ENCODE results near the gene NTSR1.

The NTSR1 gene

DNA sequence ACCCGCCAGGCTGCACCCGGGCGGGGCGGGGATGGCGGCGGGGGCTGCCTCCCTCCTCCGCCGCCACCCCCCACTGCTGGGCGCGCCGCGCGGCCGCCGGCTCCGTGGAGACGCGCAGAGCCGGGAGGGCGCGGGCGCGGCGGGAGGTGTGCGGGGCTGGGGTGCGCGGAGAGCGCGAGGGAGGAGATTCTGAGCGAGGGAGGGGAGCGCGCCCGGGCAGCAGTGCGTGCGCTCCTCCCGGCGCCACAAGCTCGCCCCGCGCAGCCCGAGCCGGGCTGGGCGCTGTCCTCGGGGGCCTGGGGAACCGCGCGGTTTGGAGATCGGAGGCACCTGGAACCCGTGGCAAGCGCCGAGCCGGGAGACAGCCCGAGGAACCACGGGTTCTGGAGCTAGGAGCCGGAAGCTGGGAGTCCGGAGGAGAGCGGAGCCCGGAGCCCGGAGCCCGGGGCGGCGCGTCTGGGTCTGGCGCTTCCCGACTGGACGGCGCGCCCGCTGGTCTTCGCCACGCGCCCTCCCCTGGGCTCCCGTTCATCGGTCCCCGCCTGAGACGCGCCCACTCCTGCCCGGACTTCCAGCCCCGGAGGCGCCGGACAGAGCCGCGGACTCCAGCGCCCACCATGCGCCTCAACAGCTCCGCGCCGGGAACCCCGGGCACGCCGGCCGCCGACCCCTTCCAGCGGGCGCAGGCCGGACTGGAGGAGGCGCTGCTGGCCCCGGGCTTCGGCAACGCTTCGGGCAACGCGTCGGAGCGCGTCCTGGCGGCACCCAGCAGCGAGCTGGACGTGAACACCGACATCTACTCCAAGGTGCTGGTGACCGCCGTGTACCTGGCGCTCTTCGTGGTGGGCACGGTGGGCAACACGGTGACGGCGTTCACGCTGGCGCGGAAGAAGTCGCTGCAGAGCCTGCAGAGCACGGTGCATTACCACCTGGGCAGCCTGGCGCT lies at the start of gene NTSR1:
Gene NTSR1 (plus strand): TSS at position 246 of the 946 bp plus-strand sequence. CDS start 372 bp downstream, at position 618.
- no peak for DNase-seq (ENCODE audit: low read depth)

DNA sequence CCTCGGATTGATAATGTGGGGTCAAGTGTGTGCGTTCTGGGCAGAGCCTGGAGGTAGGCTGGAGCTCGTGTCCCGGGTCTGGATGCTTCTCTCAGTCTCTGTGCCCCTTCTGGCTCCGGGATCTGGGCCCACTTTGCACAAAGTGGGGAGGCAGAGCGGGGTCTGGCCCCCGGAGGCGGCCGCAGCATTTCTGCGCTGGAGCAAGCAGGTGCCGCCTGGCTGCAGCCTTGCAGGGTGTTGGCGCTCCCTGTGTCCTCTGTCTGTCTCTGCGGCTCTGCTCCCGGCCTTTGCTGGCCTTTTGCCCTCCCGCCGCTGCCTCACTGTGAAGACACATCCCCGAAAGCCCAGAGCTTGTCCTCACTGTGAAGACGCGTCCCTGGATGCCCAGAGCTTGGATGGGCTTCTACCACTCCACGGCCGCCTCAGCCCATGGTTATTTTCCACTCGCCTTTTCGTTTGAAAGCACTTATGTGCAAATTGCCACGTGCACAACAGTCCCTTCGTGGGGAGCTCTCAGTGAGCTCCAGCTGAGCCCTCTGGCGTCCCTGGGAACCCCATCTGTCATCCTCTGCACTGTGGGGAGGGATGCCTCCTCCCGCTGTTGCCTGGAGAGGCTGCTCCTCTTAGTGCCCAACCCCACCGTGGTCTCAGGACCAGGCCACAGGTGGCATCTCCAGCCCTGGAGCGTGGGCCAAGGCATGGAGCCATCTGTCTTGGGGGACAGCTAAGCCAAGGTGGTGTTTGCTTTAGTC lies 49.0 kb upstream of the NTSR1 start:
- no peak for DNase-seq (ENCODE audit: low read depth)

DNA sequence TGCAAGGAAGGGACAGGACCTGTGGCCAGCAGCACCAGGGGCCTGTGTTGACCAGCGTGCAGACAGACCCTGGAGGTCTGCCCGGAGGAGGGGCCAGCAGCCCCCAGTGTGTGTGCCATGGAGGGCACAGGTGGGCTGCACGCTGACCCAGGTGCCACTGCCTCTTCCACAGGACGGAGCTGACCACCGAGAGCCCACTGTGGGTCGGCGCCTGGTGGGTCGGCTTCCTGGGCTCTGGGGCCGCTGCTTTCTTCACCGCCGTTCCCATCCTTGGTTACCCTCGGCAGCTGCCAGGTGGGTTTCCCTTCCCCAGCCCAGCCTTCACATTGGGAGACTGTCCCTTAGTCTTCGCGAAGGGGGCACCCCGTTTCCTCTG lies 48.4 kb upstream of the NTSR1 start:
- DNase-seq (ENCODE audit: low read depth) = no peak

DNA sequence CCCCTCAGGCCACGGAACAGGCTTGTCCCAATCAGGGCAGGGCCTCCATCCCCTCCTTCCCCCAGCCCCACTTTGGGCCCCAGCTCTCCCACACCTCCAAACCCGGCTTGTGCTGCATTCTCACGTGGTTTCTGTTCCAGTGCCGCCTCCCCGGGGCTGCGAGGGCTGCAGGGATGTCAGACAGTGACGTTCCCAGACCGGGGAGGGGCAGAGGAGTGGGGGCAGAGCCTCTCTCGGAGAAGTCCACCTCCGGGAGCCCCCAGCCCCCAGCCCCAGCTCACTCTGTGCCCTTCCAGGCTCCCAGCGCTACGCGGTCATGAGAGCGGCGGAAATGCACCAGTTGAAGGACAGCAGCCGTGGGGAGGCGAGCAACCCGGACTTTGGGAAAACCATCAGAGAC lies 47.9 kb upstream of the NTSR1 start:
- no peak for DNase-seq (ENCODE audit: low read depth)

DNA sequence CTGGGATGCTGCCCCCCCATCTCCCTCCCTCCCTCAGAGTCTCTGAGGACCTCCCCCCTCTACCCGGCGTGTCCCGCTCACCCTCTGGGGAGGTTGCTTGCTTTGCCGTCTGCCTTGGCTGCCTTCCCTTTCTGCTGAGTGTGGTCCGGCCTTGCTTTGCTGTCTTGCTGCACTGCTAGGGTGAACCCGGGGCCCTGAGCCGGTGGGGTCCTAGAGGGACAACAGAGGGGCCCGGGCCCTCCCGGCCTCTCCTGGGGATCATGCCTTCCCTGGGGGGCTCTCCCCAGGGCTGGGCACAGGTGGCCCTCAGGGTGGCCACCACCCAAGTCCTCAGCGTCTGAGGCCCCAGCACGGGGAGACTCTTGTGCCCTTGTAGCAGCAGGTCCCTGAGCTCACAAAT lies 47.0 kb upstream of the NTSR1 start:
- no peak for DNase-seq (ENCODE audit: low read depth)

DNA sequence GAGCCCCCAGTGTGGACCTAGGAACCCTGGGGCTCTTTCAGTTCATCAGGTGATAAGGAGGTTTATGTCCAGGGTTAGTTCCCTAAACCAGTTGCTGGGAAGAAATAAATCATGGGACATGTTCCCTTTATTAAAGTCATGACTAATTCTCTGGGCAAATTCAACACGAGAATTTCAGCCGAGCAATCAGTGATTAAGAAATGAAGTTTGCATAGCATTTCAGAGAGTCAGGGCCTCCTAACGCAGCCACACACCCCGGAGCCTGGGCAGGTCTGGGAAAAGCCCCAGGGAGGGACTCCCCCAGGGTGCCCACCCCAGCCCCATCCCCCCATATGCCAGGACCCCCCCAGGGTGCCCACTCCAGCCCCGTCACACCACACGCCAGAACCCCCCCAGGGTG lies 46.2 kb upstream of the NTSR1 start:
- DNase-seq (ENCODE audit: low read depth) = peak; percentile 90

DNA sequence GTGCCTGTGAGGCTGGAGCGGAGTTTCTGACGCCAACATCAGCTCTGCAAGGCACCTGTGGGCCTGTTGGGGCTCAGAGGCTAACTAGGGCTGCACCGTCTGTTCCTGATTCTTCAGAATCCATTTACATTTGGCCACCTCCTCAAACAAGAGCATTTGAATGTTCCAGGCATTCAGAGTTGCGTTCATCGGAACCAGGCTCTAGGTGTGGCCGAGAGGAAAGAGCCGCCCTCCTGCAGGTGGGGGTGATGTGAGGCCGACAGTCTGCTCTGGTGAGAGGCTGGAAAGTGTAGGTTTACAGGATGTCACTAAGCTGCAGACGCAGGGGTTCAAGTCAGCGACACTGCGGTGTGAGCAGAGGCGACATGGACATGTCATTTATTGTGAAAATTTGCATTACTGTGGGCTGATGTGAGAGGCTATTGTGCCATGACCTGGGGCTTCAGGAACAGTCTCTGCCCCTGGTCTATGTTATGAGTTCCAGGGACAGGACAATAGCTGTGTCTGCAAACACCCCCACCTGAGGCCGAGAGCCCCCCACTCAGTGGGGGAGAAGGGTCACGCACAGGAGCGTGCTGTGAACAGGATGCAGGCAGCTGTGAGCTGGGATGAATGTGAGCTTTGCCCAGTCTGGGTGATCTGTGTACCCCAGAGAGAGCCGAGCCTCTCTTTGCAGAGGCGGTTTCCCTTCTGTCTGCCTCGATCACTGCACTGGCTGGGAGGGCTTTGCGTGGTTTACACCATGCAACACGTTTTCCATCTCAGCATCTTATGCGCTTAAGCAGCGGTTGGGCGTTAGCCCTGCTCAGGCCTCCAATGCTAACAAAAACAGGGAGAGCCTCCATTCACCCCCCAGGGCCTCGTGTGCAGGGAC lies 45.3 kb upstream of the NTSR1 start:
- no peak for DNase-seq (ENCODE audit: low read depth)

DNA sequence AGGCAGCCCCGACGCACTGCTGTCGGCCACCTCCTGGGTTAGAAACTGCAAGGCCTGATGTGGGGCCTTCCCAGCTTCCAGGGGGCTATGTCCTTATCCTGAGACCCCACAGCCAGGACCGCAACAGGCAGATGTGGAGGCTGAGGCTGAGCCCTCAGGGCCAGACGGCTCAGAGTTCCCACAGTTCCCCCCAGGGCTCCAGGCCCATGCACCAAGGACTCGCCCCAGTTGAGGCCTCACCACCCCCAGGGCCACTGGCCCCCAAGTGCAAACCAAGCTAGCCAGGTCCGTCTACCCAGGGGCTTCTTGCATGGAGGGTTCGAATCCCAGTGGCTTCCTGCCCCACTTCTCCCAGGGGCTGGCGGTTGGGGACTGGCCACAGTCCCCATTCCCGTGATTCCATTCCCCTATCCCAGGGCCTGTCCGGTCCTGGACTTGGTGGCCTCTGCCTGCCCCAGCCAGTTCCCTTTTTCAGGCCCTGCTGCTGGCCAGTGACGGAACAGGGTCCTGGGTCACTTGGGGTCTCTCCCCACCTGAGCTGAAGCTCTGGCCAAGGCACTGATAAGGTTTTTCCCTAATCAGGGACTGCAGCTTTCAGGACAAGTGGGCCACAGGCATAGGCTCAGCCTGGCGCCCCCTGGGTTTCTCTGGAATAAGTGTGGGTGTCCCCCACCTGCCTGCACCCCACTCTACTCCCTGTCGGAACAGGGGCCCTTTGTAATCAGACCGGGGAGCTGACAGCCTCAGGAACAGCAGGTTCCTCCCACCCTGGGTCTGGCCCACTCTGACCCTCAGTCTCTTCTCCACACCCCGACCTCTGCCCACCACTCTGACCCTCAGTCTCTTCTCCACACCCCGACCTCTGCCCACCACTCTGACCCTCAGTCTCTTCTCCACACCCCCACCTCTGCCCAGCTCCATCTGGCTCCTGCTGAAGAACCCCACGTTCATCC lies 44.3 kb upstream of the NTSR1 start:
- DNase-seq (ENCODE audit: low read depth) = no peak

DNA sequence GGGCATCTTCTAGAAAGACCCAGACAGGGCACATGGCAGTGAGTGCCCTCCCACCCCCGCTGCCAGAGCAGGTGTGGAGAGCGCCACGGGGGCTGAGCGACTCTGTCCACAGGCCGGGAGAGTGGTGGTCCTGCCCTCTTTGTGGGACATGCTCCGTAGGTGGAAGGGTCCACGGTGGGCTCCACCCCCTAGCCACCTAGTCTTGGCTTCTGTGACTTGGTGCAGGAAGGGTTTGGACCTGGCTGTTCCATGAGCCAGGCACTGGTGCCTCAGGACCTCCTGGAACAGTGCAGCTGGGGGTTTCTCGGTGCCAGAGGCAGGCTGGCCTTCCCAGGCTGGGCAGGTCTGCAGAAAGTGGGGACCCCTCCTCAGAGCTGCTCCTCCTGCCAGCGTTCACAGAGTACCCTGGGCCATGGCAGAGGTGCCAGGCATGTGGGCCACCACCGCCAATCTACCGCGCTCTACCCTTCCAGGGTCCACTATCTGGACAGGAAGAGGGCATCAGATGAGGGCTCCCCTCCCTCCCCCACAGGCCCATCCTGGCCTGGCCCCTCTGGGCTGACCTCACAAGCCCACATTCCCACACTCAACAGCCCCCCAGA lies 43.4 kb upstream of the NTSR1 start:
- DNase-seq (ENCODE audit: low read depth) = no peak

DNA sequence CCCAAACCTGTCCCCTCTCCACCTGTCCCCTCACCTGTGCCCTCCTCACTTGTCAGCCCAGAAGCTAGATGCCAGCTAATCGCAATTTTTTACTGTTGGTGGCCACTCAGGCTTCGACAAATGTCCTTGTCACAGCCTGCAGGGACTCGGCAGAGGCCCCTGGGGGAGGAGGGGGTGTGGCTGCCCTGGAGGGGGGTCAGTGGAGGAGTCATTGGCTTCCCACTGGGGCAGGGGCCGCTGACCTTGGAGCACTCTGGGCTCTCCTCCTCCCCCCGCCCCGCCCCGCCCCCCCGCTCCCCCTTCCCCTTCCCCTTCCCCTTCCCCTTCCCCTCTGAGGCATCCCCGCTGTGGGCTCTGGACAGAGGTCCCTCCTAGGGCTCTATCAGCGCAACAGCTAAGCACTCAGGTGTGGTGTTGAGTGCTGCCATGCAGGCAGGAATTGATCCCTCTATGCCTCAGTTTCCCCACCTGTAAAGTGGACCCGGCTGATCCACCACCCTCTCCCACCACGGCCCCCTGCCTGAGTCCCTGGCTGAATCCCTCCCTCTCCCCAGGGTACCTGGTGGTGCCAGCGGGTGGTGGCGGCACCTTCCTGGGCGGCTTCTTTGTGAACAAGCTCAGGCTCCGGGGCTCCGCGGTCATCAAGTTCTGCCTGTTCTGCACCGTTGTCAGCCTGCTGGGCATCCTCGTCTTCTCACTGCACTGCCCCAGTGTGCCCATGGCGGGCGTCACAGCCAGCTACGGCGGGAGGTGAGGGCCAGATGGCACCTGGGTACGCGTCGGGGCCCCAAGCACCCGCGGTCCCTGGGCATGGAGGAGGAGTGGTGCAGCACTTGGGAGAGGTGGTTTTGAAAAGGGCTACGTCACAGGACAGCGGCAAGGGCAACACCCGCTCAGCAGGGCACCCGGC lies 42.6 kb upstream of the NTSR1 start:
- DNase-seq (ENCODE audit: low read depth) = no peak

DNA sequence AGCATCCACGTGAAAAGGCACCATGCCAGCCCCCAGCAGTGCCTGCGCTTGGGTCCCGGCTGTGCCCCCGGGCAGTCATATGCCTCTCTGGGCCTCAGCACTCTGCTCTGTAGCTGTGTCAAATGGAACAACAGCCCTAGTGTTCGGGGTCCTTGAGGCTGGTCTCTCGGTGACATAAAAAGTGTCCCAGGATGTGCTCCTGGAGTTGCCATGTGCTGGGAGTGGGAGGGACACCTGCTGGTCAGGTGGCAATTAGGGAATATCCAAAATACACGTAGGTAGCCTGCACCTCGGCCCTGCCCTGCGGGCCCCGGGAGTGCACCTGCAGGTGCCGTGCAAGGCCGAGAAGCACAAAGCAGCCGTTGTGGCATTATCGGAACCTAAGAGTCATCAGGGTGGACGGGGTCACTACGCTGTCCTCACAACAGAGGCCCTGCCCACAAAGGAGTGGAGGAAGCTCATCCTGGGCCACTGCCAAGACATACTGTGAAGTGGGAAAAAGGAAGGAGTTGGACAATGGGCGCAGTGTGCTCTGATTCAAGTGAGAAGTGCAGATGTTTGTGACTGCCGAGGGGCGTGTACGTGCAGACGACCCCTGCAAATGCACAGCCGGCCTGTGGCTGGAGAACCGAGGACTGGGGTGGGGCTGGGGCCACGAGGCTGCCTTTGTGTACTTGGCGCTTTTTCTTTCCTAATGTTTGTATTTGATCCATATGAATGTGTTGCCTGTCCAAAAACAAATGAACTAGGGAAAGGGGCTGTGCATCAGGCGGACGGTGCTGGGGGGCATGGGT lies 41.7 kb upstream of the NTSR1 start:
- DNase-seq (ENCODE audit: low read depth) = no peak

DNA sequence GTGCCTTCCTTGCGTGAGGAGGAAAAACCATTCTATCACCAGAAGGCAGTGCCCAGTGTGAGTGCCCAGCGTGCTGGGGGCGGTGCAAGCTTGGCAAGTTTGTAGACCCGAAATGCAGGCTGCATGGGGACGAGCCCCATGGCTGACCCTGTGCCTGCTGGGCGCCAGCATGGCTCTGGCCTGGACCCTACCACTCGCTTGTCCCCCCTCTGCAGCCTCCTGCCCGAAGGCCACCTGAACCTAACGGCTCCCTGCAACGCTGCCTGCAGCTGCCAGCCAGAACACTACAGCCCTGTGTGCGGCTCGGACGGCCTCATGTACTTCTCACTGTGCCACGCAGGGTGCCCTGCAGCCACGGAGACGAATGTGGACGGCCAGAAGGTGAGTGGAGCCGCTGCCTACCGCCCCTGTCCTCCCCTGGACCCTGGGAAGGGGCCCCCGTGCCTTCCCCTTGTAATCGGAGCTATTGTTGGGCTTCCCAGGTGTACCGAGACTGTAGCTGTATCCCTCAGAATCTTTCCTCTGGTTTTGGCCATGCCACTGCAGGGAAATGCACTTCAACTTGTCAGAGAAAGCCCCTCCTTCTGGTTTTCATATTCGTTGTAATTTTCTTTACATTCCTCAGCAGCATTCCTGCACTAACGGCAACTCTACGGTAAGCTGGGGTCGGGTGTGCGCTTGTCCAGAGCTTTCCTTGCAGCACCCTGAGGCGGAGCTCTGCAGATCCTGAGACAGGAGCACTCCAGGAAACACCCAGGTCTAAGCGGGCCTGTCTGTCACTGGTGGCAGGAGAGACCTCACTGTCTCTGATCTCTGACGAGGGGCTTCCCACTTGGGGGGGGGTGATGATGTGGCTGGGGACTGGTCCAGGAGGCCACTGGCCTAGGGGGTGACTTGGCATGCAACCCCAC lies 40.9 kb upstream of the NTSR1 start:
- no peak for DNase-seq (ENCODE audit: low read depth)

DNA sequence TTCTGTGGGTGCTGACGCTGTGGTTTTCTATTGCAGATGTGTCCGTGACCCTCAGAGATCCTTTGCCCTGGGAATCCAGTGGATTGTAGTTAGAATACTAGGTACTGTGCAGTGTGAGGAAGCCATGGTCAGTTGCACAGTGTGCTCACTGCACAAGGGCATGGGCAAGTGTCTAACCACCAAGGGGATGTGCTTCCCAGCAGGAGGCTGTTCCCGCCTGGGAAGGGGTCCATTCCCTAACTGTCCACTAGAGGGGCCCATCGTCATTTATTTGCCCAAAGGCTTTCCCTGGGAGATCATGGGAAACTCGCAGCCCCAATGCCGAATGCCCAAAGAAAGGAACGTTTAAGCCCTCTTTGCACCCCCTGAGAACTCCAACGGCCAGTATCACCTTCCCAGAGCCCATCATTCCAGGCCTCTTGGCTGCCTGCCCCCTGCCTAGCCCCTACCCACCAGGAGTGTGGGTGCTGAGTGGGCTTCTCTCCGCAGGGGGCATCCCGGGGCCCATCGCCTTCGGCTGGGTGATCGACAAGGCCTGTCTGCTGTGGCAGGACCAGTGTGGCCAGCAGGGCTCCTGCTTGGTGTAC lies 40.1 kb upstream of the NTSR1 start:
- peak; percentile 65 for DNase-seq (ENCODE audit: low read depth)

DNA sequence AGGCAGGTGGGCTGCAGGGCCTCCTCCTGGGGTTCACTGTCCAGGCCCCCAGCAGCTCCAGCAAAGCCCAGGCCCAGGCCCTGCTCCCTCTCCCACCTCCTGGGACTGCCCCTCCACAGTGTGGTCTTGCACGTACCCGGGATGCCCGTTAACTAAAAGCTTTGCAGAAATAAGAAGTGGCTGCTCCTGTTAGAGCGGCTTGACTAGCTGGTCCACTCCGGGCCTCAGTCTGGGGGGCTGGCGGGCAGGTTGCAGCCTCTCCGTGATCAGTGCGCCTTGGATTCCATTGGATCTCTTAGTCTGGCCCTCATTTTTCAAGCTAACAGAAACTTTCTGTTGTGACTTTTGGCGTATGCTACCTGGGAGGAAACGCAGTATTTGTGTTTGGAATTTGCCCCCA lies 39.4 kb upstream of the NTSR1 start:
- no peak for DNase-seq (ENCODE audit: low read depth)

DNA sequence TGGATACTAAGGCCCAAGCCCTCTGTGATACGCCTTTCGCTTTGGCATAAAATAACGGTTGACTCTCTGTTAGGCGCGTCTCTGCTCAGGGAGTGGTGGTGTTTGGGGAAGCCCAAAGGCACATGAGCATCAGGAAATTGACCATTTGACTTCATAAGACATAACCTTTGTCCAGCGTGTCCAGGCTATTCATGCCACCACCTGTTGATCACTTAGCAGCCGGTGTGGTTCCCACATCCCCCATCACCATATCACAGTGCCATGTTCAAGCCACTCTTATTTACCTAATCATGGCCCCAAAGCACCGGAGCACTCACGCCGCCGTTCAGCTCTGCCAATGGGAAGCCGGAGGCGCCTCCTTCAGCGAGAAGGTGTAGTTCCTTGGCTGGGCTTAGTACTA lies 38.5 kb upstream of the NTSR1 start:
- no peak for DNase-seq (ENCODE audit: low read depth)

DNA sequence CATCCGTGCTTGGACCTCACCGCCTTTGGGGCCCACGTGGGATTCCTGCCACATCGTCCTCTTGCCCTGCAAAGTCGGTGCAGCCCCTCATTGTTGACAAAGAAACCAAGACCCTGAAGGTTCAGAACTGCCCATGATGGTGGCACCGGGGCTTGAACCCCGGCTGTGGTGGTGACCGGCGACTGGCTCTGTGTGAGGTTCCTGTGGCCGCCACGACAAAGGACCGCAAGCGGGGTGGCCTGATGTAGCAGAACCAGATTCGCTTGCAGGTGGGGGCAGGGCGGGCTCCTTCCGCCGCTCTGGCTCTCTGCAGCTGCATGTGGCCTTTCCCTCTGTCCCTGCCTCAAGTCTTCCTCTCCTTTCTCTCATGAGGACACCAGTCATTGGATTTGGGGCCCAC lies 37.6 kb upstream of the NTSR1 start:
- no peak for DNase-seq (ENCODE audit: low read depth)

DNA sequence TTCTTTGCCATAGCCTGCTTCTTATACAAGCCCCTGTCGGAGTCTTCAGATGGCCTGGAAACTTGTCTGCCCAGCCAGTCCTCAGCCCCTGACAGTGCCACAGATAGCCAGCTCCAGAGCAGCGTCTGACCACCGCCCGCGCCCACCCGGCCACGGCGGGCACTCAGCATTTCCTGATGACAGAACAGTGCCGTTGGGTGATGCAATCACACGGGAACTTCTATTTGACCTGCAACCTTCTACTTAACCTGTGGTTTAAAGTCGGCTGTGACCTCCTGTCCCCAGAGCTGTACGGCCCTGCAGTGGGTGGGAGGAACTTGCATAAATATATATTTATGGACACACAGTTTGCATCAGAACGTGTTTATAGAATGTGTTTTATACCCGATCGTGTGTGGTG lies 36.9 kb upstream of the NTSR1 start:
- DNase-seq (ENCODE audit: low read depth) = no peak
